GM21515 (cell line): ENCODE data around the gene TMIE.

Source experiments
- ATAC-seq: cut with Tn5 transposase; IDR thresholded peaks from one replicate; pipeline ENCODE4 v1.9.1; 2021; ENCODE audit not compliant: unreplicated experiment

Gene TMIE

GRCh38 chr3:46668591-46668990 lies 32.6 kb upstream of the TMIE start:
- no peak for ATAC-seq

- no peak for ATAC-seq
Measured at GRCh38 chr3:46669191-46669999, 31.8 kb upstream of the TMIE start.

- ATAC-seq: no peak
Measured at GRCh38 chr3:46670000-46670890, 30.9 kb upstream of the TMIE start.

GRCh38 chr3:46670891-46671427 lies 30.2 kb upstream of the TMIE start:
- ATAC-seq: no peak

- ATAC-seq: no peak
Measured at GRCh38 chr3:46671541-46672348, 29.4 kb upstream of the TMIE start.

GRCh38 chr3:46672349-46672695 lies 28.9 kb upstream of the TMIE start:
- ATAC-seq: no peak

- ATAC-seq: no peak
Measured at GRCh38 chr3:46673151-46674030, 27.8 kb upstream of the TMIE start.

GRCh38 chr3:46674031-46674845 lies 27.0 kb upstream of the TMIE start:
- no peak for ATAC-seq

GRCh38 chr3:46675426-46675825 lies 25.8 kb upstream of the TMIE start:
- ATAC-seq: no peak

GRCh38 chr3:46675843-46676567 lies 25.2 kb upstream of the TMIE start:
- ATAC-seq: no peak

GRCh38 chr3:46676601-46677410 lies 24.4 kb upstream of the TMIE start:
- ATAC-seq: no peak

- no peak for ATAC-seq
Measured at GRCh38 chr3:46677411-46677726, 23.8 kb upstream of the TMIE start.

GRCh38 chr3:46678280-46678679 lies 22.9 kb upstream of the TMIE start:
- ATAC-seq: no peak

- no peak for ATAC-seq
Measured at GRCh38 chr3:46679681-46680080, 21.5 kb upstream of the TMIE start.

GRCh38 chr3:46680298-46680826 lies 20.8 kb upstream of the TMIE start:
- no peak for ATAC-seq

- no peak for ATAC-seq
Measured at GRCh38 chr3:46681387-46681786, 19.8 kb upstream of the TMIE start.

- ATAC-seq: no peak
Measured at GRCh38 chr3:46681856-46682540, 19.2 kb upstream of the TMIE start.
